IMR-90 (cell line): Measurements from ENCODE around the gene CLEC7A.

Experiments used
- BHLHE40 ChIP-seq: fragments of 150-350 bp; IDR thresholded peaks from 2 replicates; pipeline ENCODE4 v1.6.1; 2016; ENCODE audit warnings: mild to moderate bottlenecking, low read depth, low read length
- CEBPB ChIP-seq: IDR thresholded peaks from 2 replicates; pipeline ENCODE4 v1.6.1; 2012; ENCODE audit warnings: low read depth, low read length, improper control_type of control experiment
- CTCF ChIP-seq: conservative IDR thresholded peaks from 2 replicates; pipeline ENCODE4 v1.5.1; 2012; ENCODE audit warnings: mild to moderate bottlenecking, low read depth, low read length, improper control_type of control experiment
- ELK1 ChIP-seq: fragments of 150-350 bp; IDR thresholded peaks from 2 replicates; pipeline ENCODE4 v1.6.1; 2016; ENCODE audit warnings: low read depth, mild to moderate bottlenecking, low read length, moderate library complexity, borderline replicate concordance
- MAZ ChIP-seq: IDR thresholded peaks from 2 replicates; pipeline ENCODE4 v1.6.1; 2012; ENCODE audit warnings: low read depth, mild to moderate bottlenecking, low read length, improper control_type of control experiment, moderate library complexity, borderline replicate concordance
- POLR2A ChIP-seq: IDR thresholded peaks from 2 replicates; pipeline ENCODE4 v1.6.1; 2012; ENCODE audit warnings: mild to moderate bottlenecking, low read depth, low read length
- RAD21 ChIP-seq: IDR thresholded peaks from 2 replicates; pipeline ENCODE4 v1.6.1; 2012; ENCODE audit warnings: low read length, improper control_type of control experiment
- RFX5 ChIP-seq: IDR thresholded peaks from 2 replicates; pipeline ENCODE4 v1.8.0; 2012; ENCODE audit warnings: low read depth, mild to moderate bottlenecking, low read length, moderate library complexity
- SMC3 ChIP-seq: fragments of 150-350 bp; IDR thresholded peaks from 2 replicates; pipeline ENCODE4 v1.6.1; 2016; ENCODE audit warnings: low read depth, mild to moderate bottlenecking, antibody characterized with exemption, low read length, moderate library complexity
- USF2 ChIP-seq: fragments of 150-350 bp; IDR thresholded peaks from 2 replicates; pipeline ENCODE4 v1.6.1; 2017; ENCODE audit warnings: mild to moderate bottlenecking, antibody characterized with exemption, low read length, low read depth

GRCh38 chr12:10155966-10156365 lies 26.0 kb upstream of the CLEC7A start:
- no peak for TF ChIP-seq CTCF
- no peak for TF ChIP-seq RFX5
- no peak for TF ChIP-seq POLR2A
- no peak for TF ChIP-seq RAD21
- no peak for TF ChIP-seq BHLHE40
- TF ChIP-seq ELK1: no peak
- TF ChIP-seq SMC3: no peak
- TF ChIP-seq CEBPB: no peak
- TF ChIP-seq USF2: no peak
- TF ChIP-seq MAZ: no peak
